ENCODE results near the gene NRN1L. TPM values are rescaled to one million over a fixed set of nuclear protein-coding genes. Genes with fewer than 3 reads are reported as not detected.
"Not testable (repeated sequence)": the region's sequence is repeated elsewhere in the genome, so short reads cannot be mapped to it uniquely, and the experiment has no call there.

Gene NRN1L
- total RNA-seq, 6 experiments from 2014 or later: 0.25 to 0.51 (median 0.38) TPM; not detected in 3

DNA sequence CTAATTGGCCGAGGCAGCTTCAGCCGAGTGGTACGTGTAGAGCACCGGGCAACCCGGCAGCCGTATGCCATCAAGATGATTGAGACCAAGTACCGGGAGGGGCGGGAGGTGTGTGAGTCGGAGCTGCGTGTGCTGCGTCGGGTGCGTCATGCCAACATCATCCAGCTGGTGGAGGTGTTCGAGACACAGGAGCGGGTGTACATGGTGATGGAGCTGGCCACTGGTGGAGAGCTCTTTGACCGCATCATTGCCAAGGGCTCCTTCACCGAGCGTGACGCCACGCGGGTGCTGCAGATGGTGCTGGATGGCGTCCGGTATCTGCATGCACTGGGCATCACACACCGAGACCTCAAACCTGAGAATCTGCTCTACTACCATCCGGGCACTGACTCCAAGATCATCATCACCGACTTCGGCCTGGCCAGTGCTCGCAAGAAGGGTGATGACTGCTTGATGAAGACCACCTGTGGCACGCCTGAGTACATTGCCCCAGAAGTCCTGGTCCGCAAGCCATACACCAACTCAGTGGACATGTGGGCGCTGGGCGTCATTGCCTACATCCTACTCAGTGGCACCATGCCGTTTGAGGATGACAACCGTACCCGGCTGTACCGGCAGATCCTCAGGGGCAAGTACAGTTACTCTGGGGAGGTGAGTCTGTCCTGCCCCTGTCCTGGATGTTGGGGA is 24.5 kb downstream of the NRN1L start:
- no peak for DNase-seq
- no peak overlapping the region for H3K4me3 Mint-ChIP-seq
- no peaks in the 10 kb centered on the region for H3K9me3 Mint-ChIP-seq
- H3K27ac Mint-ChIP-seq: no peak overlapping the region
- no peaks in the 10 kb centered on the region; the same call in 1 of the 2 replicates for H3K27me3 Mint-ChIP-seq (ENCODE audit: insufficient read depth)
- TF ChIP-seq, protein P1, sequence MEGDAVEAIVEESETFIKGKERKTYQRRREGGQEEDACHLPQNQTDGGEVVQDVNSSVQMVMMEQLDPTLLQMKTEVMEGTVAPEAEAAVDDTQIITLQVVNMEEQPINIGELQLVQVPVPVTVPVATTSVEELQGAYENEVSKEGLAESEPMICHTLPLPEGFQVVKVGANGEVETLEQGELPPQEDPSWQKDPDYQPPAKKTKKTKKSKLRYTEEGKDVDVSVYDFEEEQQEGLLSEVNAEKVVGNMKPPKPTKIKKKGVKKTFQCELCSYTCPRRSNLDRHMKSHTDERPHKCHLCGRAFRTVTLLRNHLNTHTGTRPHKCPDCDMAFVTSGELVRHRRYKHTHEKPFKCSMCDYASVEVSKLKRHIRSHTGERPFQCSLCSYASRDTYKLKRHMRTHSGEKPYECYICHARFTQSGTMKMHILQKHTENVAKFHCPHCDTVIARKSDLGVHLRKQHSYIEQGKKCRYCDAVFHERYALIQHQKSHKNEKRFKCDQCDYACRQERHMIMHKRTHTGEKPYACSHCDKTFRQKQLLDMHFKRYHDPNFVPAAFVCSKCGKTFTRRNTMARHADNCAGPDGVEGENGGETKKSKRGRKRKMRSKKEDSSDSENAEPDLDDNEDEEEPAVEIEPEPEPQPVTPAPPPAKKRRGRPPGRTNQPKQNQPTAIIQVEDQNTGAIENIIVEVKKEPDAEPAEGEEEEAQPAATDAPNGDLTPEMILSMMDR (IDR thresholded peaks at IDR 0.05): no peak
- no peaks in the 10 kb centered on the region for H3K4me1 Mint-ChIP-seq (ENCODE audit: low read depth)
- no peaks in the 10 kb centered on the region; the same call in 1 of the 2 replicates for H3K36me3 Mint-ChIP-seq (ENCODE audit: low read depth)

DNA sequence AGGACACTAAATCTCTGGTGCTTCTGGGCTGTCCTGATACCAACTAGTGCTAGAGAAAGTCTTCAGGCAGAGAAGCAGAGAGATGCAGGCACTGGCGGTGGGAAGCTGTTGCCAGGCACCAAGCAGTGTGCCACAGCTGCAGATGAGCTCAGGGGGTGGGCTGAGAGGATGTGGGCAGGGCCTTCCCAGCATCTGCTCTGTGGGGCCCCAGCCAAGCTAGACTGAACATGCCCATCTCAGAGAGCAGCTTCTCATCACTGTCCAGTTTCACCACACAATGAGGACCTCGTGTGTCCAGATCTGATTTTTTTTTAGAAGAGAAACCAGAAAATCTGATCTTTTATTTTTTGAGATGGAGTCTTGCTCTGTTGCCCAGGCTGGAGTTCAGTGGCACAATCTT is 25.5 kb downstream of the NRN1L start:
- Mint-ChIP-seq H3K27ac (no peak overlapping the region), H3K4me3 (no peak overlapping the region), H3K9me3 (no peaks in the 10 kb centered on the region), H3K36me3 (ENCODE audit: low read depth) (peaks cover 5% of the 10 kb centered on the region), H3K4me1 (ENCODE audit: low read depth) (peaks cover 6% of the 10 kb centered on the region), H3K27me3 (ENCODE audit: insufficient read depth) (no peaks in the 10 kb centered on the region; the same call in 1 of the 2 replicates)
- DNase-seq: no peak
- TF ChIP-seq, protein P1 (IDR thresholded peaks at IDR 0.05): no peak

DNA sequence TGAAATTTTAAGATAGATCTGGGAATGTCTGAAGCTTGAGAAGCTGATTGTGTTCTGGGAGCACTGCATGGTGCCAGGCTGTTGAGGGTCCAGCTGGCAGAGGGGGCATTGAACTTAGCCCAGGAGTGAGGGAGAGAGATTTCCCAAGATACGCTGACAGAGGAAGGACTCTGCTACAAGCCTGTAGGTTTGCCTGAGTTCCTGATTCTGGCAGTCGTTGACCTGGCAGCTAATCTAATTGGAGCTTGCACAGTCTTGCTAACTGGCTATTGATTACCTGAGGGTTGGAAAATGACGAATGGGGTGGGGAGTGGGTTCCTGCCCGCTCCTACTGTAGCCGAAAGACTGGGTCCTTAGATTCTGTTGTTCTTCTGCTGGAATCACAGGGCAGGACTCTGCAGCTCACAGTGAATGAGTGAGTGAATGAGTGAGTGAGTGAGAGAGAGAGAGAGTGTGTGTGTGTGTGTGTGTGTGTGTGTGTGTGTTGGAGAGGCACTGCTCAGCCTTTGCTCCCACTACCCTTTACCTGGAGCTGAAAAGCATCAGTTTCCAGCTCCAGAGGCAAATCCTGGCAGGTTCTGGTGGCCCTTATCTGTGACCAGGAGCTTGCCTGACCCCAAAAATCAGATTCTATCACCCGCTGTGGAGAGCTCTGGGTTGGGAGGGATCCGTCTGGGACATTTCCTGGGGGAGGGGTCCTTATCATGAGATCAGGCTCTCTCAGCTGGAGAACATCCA is 30.2 kb downstream of the NRN1L start:
- TF ChIP-seq, protein P1 (IDR thresholded peaks at IDR 0.05): no peak
- H3K4me1 Mint-ChIP-seq (ENCODE audit: low read depth): peaks cover 54% of the 10 kb centered on the region
- peaks cover 5% of the 10 kb centered on the region; the same call in 1 of the 2 replicates for H3K36me3 Mint-ChIP-seq (ENCODE audit: low read depth)
- H3K9me3 Mint-ChIP-seq: no peaks in the 10 kb centered on the region
- no peak overlapping the region for H3K4me3 Mint-ChIP-seq
- H3K27me3 Mint-ChIP-seq (ENCODE audit: insufficient read depth): peaks cover 3% of the 10 kb centered on the region
- DNase-seq: no peak
- peak overlapping the region; percentile 61; the same call in 1 of the 2 replicates for H3K27ac Mint-ChIP-seq

DNA sequence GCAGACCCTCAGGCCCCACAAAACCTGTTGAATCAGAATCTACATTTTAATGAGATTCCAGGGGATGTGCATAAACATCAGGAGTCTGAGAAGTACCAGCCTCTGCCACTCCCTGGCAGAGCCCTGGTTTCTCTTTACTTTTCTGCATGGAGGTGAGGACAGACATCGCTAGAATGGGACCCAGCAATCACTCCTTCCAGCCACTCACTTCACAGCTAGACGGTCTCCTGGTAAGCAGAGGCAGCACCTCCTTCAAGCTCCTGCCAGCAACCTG is 30.7 kb downstream of the NRN1L start:
- H3K4me3 Mint-ChIP-seq; H3K36me3 Mint-ChIP-seq (ENCODE audit: low read depth); H3K27ac Mint-ChIP-seq; H3K27me3 Mint-ChIP-seq (ENCODE audit: insufficient read depth); H3K9me3 Mint-ChIP-seq; DNase-seq: not testable (repeated sequence)
- peaks cover 55% of the 10 kb centered on the region for H3K4me1 Mint-ChIP-seq (ENCODE audit: low read depth)

DNA sequence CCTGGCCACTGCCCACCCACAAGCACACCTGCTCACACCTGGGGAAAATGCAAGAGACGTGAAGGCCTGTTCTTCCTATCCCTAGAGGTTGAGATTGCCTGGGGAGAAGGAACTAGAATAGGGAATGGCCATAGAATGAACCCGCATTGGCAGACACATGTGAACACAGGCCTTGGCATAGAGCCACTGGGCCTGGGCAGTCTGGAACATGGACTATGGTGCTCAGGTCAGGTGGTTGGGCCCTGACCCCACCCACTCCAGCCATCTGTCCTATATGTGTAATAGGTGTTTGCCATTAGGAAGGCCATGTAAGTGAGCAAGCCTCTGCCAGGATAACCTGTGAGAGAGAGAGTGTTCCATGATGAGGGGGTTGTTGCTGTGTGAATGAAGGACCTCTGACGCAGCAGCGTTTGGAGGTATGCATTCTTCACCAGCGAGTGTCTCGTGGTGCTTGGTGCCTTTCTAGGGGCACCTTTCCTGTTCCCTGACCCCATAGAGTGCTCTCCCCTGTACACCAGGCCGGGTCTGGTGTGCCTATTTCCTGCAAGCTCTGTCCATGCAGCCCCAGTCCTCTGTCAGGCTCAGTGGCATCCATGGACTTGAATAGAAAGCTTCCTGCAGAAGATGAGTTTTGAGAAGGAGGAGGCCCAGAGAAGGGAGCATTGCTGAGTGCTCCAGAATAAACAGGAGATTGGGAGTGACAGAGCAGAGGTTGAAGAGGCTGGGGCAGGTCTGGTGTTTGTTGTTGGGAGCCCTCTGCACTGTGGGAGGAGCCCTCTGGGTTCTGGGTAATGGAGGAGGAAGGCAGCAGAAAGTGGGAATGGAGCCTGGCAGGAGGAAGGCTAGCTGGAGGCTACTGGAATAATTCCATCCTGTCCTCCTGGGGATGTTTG is 31.4 kb downstream of the NRN1L start:
- peak overlapping the region; percentile 9; the same call in 1 of the 2 replicates for H3K4me3 Mint-ChIP-seq
- H3K9me3 Mint-ChIP-seq: no peaks in the 10 kb centered on the region
- peak overlapping the region; percentile 81 for H3K27ac Mint-ChIP-seq
- TF ChIP-seq, protein P1 (IDR thresholded peaks at IDR 0.05): no peak
- peaks cover 3% of the 10 kb centered on the region for H3K27me3 Mint-ChIP-seq (ENCODE audit: insufficient read depth)
- peaks cover 55% of the 10 kb centered on the region for H3K4me1 Mint-ChIP-seq (ENCODE audit: low read depth)
- H3K36me3 Mint-ChIP-seq (ENCODE audit: low read depth): peaks cover 5% of the 10 kb centered on the region; the same call in 1 of the 2 replicates
- no peak for DNase-seq
